Measurements from ENCODE around the gene CHDH.

DNA sequence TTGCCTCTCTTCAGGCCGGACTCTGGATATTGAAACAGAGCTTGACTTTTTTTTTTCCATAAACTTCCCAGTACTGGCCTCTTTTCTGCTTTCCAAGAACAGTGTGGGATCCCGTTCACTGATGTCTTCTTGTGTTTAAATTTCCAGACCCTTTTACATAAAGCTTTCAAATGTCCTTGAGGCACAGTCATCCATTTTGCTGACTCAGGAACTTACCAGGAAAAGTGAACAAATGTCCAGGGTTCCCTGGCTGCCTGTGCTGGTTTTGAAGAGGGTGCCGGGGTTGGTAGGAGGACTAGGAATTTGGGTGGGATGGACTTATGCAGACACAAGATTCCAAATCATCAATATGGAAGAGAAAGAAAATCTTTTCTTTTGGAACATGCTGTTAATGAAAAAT lies 68.1 kb downstream of the CHDH start:
- TF ChIP-seq, protein P1, sequence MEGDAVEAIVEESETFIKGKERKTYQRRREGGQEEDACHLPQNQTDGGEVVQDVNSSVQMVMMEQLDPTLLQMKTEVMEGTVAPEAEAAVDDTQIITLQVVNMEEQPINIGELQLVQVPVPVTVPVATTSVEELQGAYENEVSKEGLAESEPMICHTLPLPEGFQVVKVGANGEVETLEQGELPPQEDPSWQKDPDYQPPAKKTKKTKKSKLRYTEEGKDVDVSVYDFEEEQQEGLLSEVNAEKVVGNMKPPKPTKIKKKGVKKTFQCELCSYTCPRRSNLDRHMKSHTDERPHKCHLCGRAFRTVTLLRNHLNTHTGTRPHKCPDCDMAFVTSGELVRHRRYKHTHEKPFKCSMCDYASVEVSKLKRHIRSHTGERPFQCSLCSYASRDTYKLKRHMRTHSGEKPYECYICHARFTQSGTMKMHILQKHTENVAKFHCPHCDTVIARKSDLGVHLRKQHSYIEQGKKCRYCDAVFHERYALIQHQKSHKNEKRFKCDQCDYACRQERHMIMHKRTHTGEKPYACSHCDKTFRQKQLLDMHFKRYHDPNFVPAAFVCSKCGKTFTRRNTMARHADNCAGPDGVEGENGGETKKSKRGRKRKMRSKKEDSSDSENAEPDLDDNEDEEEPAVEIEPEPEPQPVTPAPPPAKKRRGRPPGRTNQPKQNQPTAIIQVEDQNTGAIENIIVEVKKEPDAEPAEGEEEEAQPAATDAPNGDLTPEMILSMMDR (IDR thresholded peaks at IDR 0.05; ENCODE audit: low read depth, low read length, poor library complexity, severe bottlenecking): no peak
- no peak for TF ChIP-seq EZH2phosphoT487 (IDR thresholded peaks at IDR 0.05; ENCODE audit: borderline replicate concordance, low read length)
